GM21515 (cell line): Measurements from ENCODE around the gene SLC16A10.

ENCODE experiments used
- ATAC-seq: cut with Tn5 transposase; IDR thresholded peaks from one replicate; pipeline ENCODE4 v1.9.1; 2021; ENCODE audit not compliant: unreplicated experiment

SLC16A10 gene

GRCh38 chr6:111210194-111210728 is 123.0 kb downstream of the SLC16A10 start:
- peak; percentile 67 for ATAC-seq

GRCh38 chr6:111211411-111212030 is 124.2 kb downstream of the SLC16A10 start:
- no peak for ATAC-seq

GRCh38 chr6:111212625-111213024 is 125.3 kb downstream of the SLC16A10 start:
- ATAC-seq, result no peak

GRCh38 chr6:111215131-111215530 is 127.8 kb downstream of the SLC16A10 start:
- ATAC-seq, result no peak

GRCh38 chr6:111219785-111220184 is 132.5 kb downstream of the SLC16A10 start:
- no peak for ATAC-seq

GRCh38 chr6:111220383-111221031 is 133.2 kb downstream of the SLC16A10 start:
- ATAC-seq, result no peak

GRCh38 chr6:111221804-111222203 is 134.5 kb downstream of the SLC16A10 start:
- ATAC-seq, result no peak

- ATAC-seq, result no peak
Observed at GRCh38 chr6:111222341-111222740, 135.0 kb downstream of the SLC16A10 start.

GRCh38 chr6:111228094-111228493 is 140.8 kb downstream of the SLC16A10 start:
- ATAC-seq, result no peak

GRCh38 chr6:111230351-111231089 is 143.2 kb downstream of the SLC16A10 start:
- ATAC-seq, result no peak

GRCh38 chr6:111231090-111231459 is 143.8 kb downstream of the SLC16A10 start:
- ATAC-seq, result no peak

- no peak for ATAC-seq
Observed at GRCh38 chr6:111237852-111238251, 150.5 kb downstream of the SLC16A10 start.

- no peak for ATAC-seq
Observed at GRCh38 chr6:111238464-111239119, 151.3 kb downstream of the SLC16A10 start.

GRCh38 chr6:111239461-111239860 is 152.2 kb downstream of the SLC16A10 start:
- no peak for ATAC-seq

- no peak for ATAC-seq
Observed at GRCh38 chr6:111242452-111242851, 155.1 kb downstream of the SLC16A10 start.

GRCh38 chr6:111243095-111243494 is 155.8 kb downstream of the SLC16A10 start:
- no peak for ATAC-seq

- ATAC-seq, result no peak
Observed at GRCh38 chr6:111248789-111249188, 161.5 kb downstream of the SLC16A10 start.

- no peak for ATAC-seq
Observed at GRCh38 chr6:111250791-111251354, 163.6 kb downstream of the SLC16A10 start.

- ATAC-seq, result no peak
Observed at GRCh38 chr6:111252726-111253125, 165.4 kb downstream of the SLC16A10 start.

GRCh38 chr6:111254004-111254778 is 166.9 kb downstream of the SLC16A10 start:
- ATAC-seq, result no peak
